ENCODE results near the gene TCF7L1.

The TCF7L1 gene

GRCh38 chr2:85230679-85231467 is 97.7 kb downstream of the TCF7L1 start:
- no peak for DNase-seq

- no peak for DNase-seq
These were observed 98.2 kb downstream of the TCF7L1 start for GRCh38 chr2:85231468-85231805.

GRCh38 chr2:85231952-85232351 is 98.8 kb downstream of the TCF7L1 start:
- DNase-seq = no peak

- no peak for DNase-seq
These were observed 101.7 kb downstream of the TCF7L1 start for GRCh38 chr2:85234868-85235267.

GRCh38 chr2:85235281-85235680 is 102.1 kb downstream of the TCF7L1 start:
- peak in 3 of 4 experiments; percentile 12 to 42 (median 36) for DNase-seq

- DNase-seq = no peak
These were observed 102.9 kb downstream of the TCF7L1 start for GRCh38 chr2:85236084-85236483.

GRCh38 chr2:85237849-85238565 is 104.8 kb downstream of the TCF7L1 start:
- DNase-seq = no peak

GRCh38 chr2:85238607-85239006 is 105.4 kb downstream of the TCF7L1 start:
- DNase-seq = no peak

GRCh38 chr2:85239102-85239501 is 105.9 kb downstream of the TCF7L1 start:
- DNase-seq = no peak

- DNase-seq = peak in 1 of 4 experiments; percentile 6
These were observed 106.9 kb downstream of the TCF7L1 start for GRCh38 chr2:85240055-85240454.

- DNase-seq = no peak
These were observed 109.1 kb downstream of the TCF7L1 start for GRCh38 chr2:85242321-85242720.

GRCh38 chr2:85243101-85244072 is 110.2 kb downstream of the TCF7L1 start:
- peak; percentile 43 to 74 (median 58) for DNase-seq

- DNase-seq = no peak
These were observed 111.6 kb downstream of the TCF7L1 start for GRCh38 chr2:85244828-85245227.

GRCh38 chr2:85245891-85246290 is 112.7 kb downstream of the TCF7L1 start:
- DNase-seq = peak in 1 of 4 experiments; percentile 4

- DNase-seq = peak; percentile 75 to 87 (median 84)
These were observed 113.2 kb downstream of the TCF7L1 start for GRCh38 chr2:85246348-85246747.

GRCh38 chr2:85247610-85248009 is 114.4 kb downstream of the TCF7L1 start:
- DNase-seq = no peak

- DNase-seq = peak in 1 of 4 experiments; percentile 14
These were observed 115.7 kb downstream of the TCF7L1 start for GRCh38 chr2:85248773-85249509.

- DNase-seq = no peak
These were observed 116.9 kb downstream of the TCF7L1 start for GRCh38 chr2:85250045-85250444.

GRCh38 chr2:85251070-85251616 is 118.0 kb downstream of the TCF7L1 start:
- no peak for DNase-seq

- DNase-seq = no peak
These were observed 120.7 kb downstream of the TCF7L1 start for GRCh38 chr2:85253890-85254289.

- DNase-seq = no peak
These were observed 121.5 kb downstream of the TCF7L1 start for GRCh38 chr2:85254540-85255300.

Data from suppressor macrophage (primary cell).